Pancreas (tissue), 10 donors: Measurements from ENCODE around the gene MOB1B. TPM values are rescaled to one million over a fixed set of nuclear protein-coding genes. Genes with fewer than 3 reads are reported as not detected.

Experiments
- ATAC-seq, 4 donors: fragments of 200-7000 bp; cut with Tn5 transposase; one replicate each; pipeline versions ENCODE4 v1.8.0 to v1.9.1; 2020; ENCODE audit warnings: mild to moderate bottlenecking in 4 of 4, moderate library complexity in 4 of 4
- DNase-seq, 6 donors: peaks; one replicate each; pipeline ENCODE4 v3.0.0-alpha.2; 2020
- FAIRE-seq: peaks from 2 replicates; lab custom pipeline; 2012; peaks lifted over from hg19 to GRCh38; lab: Jason Lieb, UNC
- H3K27ac ChIP-seq, 4 donors: fragments of 200-600 bp; sonication (generic); 1 replicate in 3 of 4; 2 replicates in 1 of 4; pipeline versions ENCODE4 v1.5.0 to v1.8.0; 2020
- H3K27me3 ChIP-seq, 4 donors: fragments of 200-600 bp; one replicate each; pipeline ENCODE4 v1.8.0; 2021
- H3K36me3 ChIP-seq, 3 donors: fragments of 200-600 bp; sonication (generic) in 1 of 3; one replicate each; pipeline versions ENCODE4 v1.5.0 to v1.8.0; 2020 to 2021
- H3K4me1 ChIP-seq, 3 donors: fragments of 200-600 bp; one replicate each; pipeline ENCODE4 v1.8.0; 2021
- H3K4me3 ChIP-seq, 4 donors: fragments of 200-600 bp; sonication (generic) in 2 of 4; one replicate each; pipeline versions ENCODE4 v1.5.0 to v1.8.0; 2020 to 2021
- H3K9me3 ChIP-seq, 4 donors: fragments of 200-600 bp; one replicate each; pipeline ENCODE4 v1.8.0; 2021
- WGBS, 2 donors: extraction: QIAGEN DNeasy Blood & Tissue Kit; methylation state at CpG; one replicate each; pipeline ENCODE4 v1.1.7; 2013; 5-methylcytosine and 5-hydroxymethylcytosine counted together
- intact Hi-C, 3 donors: fragments of 100-400 bp; cut with DNase I; formaldehyde crosslinking; loops; one replicate each; pipeline versions ENCODE4 v1.11.1 to v1.14.2; 2022
- polyA plus RNA-seq, 2 donors: library from polyadenylated mRNA; stranded (reverse); fragments of 200-250 nt; gene quantifications; one replicate each; pipeline ENCODE4 v1.2.3, GENCODE V29; 2013
- total RNA-seq, 6 donors: library from RNA; stranded (reverse); fragmentation: NEBNext Ultra II Directional in 4 of 6; extraction: Animal tissue kit (Norgen Biotek cat#: 25700) in 4 of 6; gene quantifications; one replicate each; pipeline versions ENCODE4 v1.2.1 to v1.2.4, GENCODE V29; 2021 to 2023
- TF ChIP-seq, protein P1 (sequence below), 4 donors: fragments of 200-600 bp; sonication (generic) in 3 of 4; IDR thresholded peaks; one replicate each; pipeline versions ENCODE4 v1.5.0 to v1.8.0; 2021; ENCODE audit warnings: antibody characterized with exemption in 4 of 4
- donor health status: healthy with polysubstance abuse.
- donor health status: DM: no; HTN: no; CAD: no; lungs with moderate emphysema.
- donor health status: DM: no; HTN: no; CAD: no.
- donor health status: control.
- donor health status: control.
- donor health status: Bipolar disorder and iron deficiency.
- donor health status: DM: yes; HTN: yes; CAD: no.
- donor health status: DM: no; HTN: no; CAD: no.
- donor health status: DM: no; HTN: no; CAD: no.
- donor health status: DM: yes; HTN: yes; CAD: no.

Gene MOB1B
- total and polyA plus RNA-seq, 8 donors, result 3.6 to 15.6 (median 9.4) TPM

- no peaks in the 10 kb centered on the region for H3K4me1 ChIP-seq
- H3K27me3 ChIP-seq, result no peaks in the 10 kb centered on the region
- H3K9me3 ChIP-seq, result no peaks in the 10 kb centered on the region
- no peak overlapping the region for H3K27ac ChIP-seq
- 13 to 70% methylated on average over 1 to 3 of the region's 3 CpGs for WGBS, 2 donors
- no peak for DNase-seq
- no peak for FAIRE-seq
- intact Hi-C loops, result no loop called here
- H3K36me3 ChIP-seq, result no peaks in the 10 kb centered on the region
- ATAC-seq, result peak in 3 of 4 donors; percentile 23 to 35 (median 34)
- TF ChIP-seq, protein P1, sequence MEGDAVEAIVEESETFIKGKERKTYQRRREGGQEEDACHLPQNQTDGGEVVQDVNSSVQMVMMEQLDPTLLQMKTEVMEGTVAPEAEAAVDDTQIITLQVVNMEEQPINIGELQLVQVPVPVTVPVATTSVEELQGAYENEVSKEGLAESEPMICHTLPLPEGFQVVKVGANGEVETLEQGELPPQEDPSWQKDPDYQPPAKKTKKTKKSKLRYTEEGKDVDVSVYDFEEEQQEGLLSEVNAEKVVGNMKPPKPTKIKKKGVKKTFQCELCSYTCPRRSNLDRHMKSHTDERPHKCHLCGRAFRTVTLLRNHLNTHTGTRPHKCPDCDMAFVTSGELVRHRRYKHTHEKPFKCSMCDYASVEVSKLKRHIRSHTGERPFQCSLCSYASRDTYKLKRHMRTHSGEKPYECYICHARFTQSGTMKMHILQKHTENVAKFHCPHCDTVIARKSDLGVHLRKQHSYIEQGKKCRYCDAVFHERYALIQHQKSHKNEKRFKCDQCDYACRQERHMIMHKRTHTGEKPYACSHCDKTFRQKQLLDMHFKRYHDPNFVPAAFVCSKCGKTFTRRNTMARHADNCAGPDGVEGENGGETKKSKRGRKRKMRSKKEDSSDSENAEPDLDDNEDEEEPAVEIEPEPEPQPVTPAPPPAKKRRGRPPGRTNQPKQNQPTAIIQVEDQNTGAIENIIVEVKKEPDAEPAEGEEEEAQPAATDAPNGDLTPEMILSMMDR (IDR thresholded peaks at IDR 0.05), result no peak
- H3K4me3 ChIP-seq, result no peak overlapping the region
Measured at GRCh38 chr4:70908993-70909556, 6.9 kb downstream of the MOB1B start.

GRCh38 chr4:70914000-70914399 is 11.8 kb downstream of the MOB1B start:
- ATAC-seq, result no peak

GRCh38 chr4:70914631-70915030 is 12.5 kb downstream of the MOB1B start:
- Histone ChIP-seq H3K4me3 (no peak overlapping the region), H3K9me3 (no peaks in the 10 kb centered on the region), H3K27ac (no peak overlapping the region), H3K4me1 (peaks cover 0 to 5% (median 0%) of the 10 kb centered on the region in 3 donors), H3K36me3 (no peaks in the 10 kb centered on the region), H3K27me3 (no peaks in the 10 kb centered on the region)
- peak in 3 of 4 donors; percentile 50 to 54 (median 53) for ATAC-seq
- intact Hi-C loops, result no loop called here
- TF ChIP-seq, protein P1 (IDR thresholded peaks at IDR 0.05), result no peak
- no peak for DNase-seq
- no peak for FAIRE-seq
- WGBS, 2 donors, result 18 to 26% methylated on average over 2 of the region's 2 CpGs

More at GRCh38 chr4:70914000-70914399, 11.8 kb downstream of the MOB1B start:
- TF ChIP-seq, protein P1 (IDR thresholded peaks at IDR 0.05), result no peak
- WGBS, 2 donors, result 98% methylated on average over 2 of the region's 2 CpGs
- no peaks in the 10 kb centered on the region for H3K27me3 ChIP-seq
- no peaks in the 10 kb centered on the region for H3K9me3 ChIP-seq
- no peaks in the 10 kb centered on the region for H3K36me3 ChIP-seq
- intact Hi-C loops, result no loop called here
- H3K4me3 ChIP-seq, result no peak overlapping the region
- no peak overlapping the region for H3K27ac ChIP-seq
- no peak for FAIRE-seq
- DNase-seq, result no peak
- peaks cover 0 to 5% (median 0%) of the 10 kb centered on the region in 3 donors for H3K4me1 ChIP-seq

GRCh38 chr4:70915036-70915815 is 13.1 kb downstream of the MOB1B start:
- 89 to 90% methylated on average over 14 of the region's 14 CpGs for WGBS, 2 donors
- FAIRE-seq, result no peak
- Histone ChIP-seq H3K36me3 (no peaks in the 10 kb centered on the region), H3K27me3 (no peaks in the 10 kb centered on the region), H3K27ac (no peak overlapping the region), H3K9me3 (no peaks in the 10 kb centered on the region), H3K4me3 (no peak overlapping the region), H3K4me1 (peaks cover 0 to 5% (median 0%) of the 10 kb centered on the region in 3 donors)
- ATAC-seq, result no peak
- no peak for DNase-seq
- TF ChIP-seq, protein P1 (IDR thresholded peaks at IDR 0.05), result no peak
- intact Hi-C loops, result no loop called here
